Stimulated activated naive CD8-positive, alpha-beta T cell treated with anti-CD3 and anti-CD28 coated beads, Interleukin-15, Interleukin-2, amounts not matched to agents 100 U/mL and 50 U/mL, for 24 hours (primary cell): ENCODE results near the gene MAPK7.

Experiments used
- ATAC-seq: fragments of 150-1000 bp; cut with Tn5 transposase; one replicate; pipeline ENCODE4 v1.10.0; 2021
- DNase-seq: peaks from one replicate; pipeline ENCODE4 v3.0.0; 2021

MAPK7 gene

DNA sequence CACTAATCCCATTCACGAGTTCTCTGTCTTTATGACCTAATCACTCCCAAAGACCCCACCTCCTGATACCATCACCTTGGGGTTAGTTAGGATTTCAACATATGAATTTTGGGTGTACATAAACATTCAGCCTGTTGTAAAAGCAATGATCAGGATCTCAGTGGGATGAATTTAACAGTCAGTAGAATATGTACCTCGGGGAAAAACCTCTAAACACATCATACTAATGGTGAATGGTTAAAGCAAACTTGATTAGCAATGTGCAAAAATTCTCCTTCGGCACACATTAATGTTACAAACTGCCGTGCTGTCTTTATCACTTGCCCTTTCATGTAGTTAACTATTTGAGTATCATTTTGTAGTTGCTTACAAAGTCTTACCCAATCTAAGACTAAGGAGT lies 42.9 kb downstream of the MAPK7 start:
- ATAC-seq (no peak), DNase-seq (no peak)

- ATAC-seq, result no peak
- DNase-seq, result no peak
Observed at GRCh38 chr17:19421926-19422325, 43.6 kb downstream of the MAPK7 start.

DNA sequence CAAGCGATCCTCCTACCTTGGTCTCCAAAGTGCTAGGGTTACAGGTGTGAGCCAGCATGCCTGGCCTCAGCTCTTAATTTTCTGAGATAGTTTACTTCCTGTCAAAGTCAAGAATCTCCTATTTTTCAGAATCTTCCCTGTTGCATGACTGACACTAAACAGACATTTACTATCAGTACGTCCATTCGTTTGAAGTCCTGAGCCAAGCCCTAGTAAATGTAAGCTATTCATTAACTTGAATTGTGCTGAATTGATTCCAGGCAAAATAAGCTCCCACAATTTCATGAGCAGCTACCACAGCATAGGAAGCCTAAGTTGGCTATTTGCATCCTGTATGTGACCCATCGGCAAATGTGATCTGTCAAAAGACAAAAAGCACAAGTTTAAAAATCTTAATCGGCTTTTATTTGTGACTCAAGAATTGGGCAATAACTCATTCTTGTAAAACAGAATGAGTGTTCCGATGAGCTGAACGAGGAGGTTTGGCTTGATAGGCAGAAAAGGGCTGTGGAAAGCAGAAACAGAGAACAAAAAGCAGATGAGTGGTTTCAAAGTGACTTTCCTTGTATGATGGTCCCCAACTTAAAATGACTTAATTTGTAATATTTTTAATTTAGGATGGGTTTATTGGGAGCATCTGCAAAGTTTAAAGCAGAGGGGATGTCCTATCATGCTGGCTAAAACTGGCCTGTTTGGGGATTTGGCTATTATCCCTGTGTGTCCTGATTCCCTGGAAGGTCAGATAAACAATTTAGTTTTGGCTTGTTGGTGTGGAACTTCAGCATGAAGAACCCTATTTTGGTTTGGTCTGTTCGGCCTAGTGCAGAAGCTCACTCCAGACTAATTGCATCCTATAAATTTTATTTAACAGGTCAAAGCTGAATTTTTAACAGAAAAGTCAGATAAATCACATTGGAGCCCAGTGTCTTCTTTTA lies 46.9 kb downstream of the MAPK7 start:
- ATAC-seq, result no peak
- DNase-seq, result no peak

DNA sequence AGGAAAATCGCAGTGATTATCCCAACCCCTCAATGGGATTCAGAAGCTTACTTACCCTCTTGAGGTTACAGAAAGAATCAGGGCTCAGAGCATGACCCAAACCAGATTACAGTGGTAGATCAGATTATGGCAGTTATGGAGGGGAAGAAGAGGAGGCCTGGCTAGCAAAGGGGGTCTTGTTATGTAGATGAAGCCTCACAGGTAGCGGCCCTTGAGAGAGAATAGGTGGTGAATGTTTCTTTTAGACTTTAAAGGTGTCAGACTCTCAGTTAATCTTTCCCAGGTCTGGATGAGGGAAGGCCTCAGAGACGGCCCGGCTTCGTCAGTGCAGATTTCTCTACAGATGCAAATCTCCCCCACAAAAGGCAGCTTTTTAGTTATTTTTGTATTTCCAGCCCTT lies 48.3 kb downstream of the MAPK7 start:
- DNase-seq (no peak), ATAC-seq (no peak)

- ATAC-seq (no peak), DNase-seq (no peak)
Observed at GRCh38 chr17:19431691-19432090, 53.4 kb downstream of the MAPK7 start.
